Ureter (tissue), 1 donor: ENCODE measurements around the gene CLEC4F. TPM values are rescaled to one million over a fixed set of nuclear protein-coding genes. Genes with fewer than 3 reads are reported as not detected.

Experiments used
- DNase-seq: peaks from one replicate; pipeline ENCODE4 v3.0.0-alpha.2; 2020; ENCODE audit warnings: low spot score
- total RNA-seq: library from RNA; stranded (reverse); gene quantifications from one replicate; pipeline ENCODE4 v1.2.4, GENCODE V29; 2023
- donor health status: DM: yes; HTN: yes; CAD: no.

CLEC4F gene
- total RNA-seq, 1 donor from 2014 or later, result 1.2 TPM

DNA sequence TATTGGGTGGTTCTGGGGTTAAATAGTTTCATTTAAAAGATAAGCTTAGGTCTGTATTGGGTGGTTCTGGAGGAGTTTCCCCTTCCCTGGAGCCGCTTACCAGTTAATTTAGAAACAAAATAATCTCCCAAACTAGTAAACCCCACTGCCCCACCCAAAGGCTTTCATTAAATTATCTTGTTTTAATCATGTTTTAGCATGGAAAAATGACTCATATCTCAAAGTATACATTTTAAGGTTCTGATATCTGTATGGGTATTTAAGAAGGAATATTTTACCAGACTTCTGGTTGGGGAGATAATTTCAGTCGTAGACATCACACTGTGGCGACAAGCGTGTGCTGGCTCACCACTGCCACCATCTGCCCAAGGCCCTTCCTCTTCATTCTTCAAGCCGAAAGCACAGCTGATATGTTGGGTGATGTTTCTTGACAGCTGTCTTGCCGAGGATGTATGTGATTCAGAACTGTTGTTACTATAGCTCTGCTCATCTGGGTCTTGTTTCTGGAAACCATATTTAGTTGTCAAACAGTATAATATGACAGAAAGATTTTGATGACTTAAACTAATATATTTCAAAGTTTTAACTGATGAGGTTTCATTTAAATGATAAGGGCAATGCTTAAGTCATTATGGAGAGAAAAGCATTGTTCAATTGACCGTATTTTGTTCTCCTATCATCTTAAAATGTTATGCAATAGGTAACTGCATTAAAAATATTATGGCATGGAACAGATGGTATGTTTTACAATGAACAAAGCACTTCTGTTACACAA, 35.1 kb downstream of the CLEC4F start:
- no peak for DNase-seq

DNA sequence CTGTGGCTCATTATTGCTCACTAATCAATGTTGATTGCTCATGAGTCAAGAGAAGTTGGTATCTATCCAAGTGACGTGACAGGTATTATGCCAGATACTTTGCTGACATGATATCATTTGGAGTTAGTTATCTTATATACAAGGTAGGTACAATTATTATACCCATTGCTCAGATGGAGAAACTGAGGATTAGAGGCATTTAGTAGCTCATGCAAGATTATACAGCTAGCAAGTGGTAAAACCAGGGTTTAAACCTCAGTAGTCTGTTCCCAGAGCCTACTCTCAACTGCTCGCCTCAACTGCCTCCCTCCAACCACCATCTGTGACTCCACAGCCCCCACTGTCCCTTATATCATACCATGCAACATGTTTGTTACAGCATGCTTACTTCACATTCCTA, 36.1 kb downstream of the CLEC4F start:
- DNase-seq, result no peak

DNA sequence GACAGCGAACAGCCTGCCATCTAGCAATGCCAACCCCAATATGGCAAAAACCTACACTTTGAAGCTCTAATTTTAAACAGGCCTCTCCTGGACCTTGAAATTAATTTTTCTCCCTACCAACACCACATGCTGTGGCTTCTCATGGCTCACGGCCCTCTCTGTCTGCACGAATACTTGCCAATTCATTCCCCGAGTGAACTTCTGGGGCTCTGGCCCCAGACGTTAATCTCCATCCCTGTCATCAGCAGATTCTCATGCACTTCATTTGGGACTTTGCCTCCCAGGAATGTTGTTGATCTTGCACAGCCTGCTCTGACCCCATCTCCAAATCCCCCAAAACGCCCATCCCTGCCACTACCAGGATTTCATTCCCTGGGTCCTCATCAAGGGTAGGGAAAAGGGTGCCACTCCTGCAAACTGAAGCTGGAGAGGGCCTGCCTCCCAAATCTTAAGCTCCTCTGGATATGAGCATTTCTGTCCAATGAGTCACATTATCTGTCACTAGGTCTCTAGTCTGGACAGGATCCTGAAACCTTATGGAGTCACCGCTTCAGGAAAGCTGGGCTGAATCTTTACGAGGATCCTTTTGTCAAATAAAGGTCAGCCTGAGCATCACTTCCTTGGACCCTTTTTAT, 40.4 kb downstream of the CLEC4F start:
- DNase-seq, result no peak

DNA sequence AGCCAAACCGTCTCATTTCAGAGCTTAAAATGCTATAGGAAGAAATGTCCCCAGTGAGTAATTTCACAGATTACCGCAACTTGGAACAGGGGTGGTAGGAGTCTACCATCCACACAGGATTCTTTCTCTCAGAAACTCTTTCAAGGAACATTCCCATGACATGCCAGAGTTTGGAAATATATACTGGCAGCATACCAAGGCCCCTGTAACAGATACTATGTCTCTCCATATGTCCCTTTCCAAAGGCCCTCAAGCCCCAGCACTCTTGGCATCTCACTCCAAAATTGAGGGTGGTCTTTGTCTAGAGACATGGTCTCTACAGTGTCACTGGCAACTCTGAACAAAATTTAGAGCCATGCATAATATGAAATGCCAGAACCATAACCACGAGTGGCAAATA, 40.9 kb downstream of the CLEC4F start:
- no peak for DNase-seq

DNA sequence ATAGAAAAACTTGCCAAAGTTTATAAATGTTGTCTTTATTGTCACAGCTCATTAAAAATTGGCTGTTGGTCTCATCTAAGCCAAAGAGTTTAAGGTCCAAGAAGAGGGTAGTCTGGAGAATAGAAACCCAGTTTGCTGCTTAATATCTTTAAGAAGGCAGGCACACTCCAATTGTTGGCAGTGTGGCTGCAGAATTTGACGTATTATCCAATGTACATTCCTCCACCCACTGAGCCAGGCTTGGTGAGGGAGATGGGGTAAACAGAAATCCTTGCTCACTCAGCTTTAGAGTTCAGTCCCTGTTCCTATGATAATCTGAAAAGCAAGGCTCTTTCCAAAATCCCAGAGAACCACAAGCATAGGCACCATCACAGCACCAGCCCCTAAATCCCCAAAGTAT, 41.7 kb downstream of the CLEC4F start:
- no peak for DNase-seq

DNA sequence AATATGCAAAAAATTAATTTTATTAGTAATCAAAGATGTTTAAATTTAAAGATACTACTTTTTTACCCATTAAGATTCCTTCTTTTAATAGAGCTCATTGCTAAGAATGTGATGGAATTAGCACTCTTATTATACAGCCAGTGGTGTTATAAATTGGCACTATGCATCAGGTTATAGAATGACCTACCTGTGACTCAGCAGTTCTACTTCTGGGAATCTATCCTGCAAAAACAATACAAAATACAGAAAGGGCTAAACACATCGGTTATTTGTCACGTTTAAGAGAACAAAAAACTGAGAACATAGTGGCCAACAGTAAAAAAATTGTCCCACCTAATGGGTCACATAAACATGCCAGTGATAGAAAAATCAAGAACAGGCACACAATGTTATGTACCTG, 42.9 kb downstream of the CLEC4F start:
- no peak for DNase-seq

DNA sequence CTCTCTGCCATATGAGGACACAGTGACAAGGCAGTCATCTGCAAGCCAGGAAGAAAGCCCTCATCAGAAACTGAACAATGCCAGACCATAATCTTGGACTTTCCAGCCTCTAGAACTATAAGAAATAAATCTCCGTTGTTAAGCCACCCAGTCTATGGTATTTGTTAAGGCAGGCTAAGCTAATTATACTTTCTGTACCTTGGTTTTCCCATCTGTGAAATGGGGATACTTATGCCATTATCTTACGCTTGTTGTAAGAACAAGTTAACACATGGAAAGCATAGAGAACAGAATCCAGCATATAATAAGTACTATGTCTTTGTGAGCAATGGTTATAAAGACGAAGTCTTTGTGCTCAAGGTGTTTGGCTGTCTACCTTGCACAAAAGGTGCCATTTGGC, 44.1 kb downstream of the CLEC4F start:
- no peak for DNase-seq

DNA sequence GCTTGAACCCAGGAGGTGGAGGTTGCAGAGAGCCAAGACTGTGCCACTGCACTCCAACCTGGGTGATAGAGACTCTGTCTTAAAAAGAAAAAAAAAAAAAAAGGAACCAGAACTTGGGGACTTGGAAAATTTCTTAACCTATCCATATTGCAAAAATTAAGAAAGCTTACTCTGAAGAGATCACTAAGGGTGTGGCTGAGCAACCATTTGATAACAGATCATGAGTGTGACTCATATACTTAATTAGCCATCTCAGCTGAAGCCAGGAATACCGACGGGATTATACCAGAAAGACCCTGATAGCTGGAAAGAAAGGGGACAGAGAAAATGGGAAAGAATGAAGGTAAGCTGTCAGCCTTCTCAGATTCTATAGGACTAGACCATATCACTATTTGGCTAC, 45.3 kb downstream of the CLEC4F start:
- no peak for DNase-seq

DNA sequence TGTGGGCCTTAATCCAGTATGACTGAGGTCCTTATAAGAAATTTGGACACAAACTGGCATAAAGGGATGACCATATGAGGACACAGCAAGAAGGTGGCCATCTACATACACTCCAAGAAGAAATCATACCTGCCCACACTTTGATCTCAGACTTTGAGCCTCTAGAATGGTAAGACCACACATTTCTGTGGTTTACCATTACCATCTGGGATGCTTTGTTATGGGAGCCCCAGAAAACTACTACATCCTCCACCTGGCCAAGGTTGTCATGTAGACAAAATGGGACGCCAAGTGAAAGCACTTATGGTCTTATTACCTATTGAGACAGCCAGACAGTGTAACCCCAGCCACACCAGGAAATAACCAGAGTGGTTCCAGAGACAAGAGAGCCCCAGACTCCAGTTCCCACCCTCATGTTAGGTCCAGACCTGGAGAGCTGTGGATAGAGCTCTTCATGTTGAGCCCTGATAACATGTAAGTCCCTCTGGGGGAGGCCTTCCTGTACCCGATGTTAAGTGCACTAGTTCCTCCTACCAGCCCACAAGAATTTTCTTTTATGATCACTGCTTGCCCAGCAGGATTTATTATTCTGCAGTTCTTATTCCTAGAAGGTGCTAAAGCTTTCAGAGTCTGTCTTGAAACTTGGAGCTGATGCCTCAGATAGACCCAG, 47.8 kb downstream of the CLEC4F start:
- DNase-seq, result no peak

DNA sequence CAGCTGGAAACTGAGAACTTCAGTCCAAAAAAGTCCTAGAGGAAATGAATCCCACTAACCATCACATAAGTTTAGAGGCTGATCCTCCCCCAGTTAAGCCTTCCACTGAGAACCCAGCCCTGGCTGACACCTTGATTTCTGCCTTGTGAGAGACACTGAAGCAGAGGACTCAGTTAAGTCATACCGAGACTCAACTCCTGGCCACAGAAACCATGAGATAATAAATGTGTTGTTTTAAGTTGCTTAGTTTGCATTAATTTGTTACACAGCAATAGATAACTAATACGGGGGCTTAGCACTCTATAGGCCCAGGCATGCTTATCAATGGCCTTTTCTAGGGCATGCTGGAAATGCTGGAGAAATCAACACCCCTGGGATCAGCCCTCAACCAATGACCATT, 49.0 kb downstream of the CLEC4F start:
- no peak for DNase-seq

DNA sequence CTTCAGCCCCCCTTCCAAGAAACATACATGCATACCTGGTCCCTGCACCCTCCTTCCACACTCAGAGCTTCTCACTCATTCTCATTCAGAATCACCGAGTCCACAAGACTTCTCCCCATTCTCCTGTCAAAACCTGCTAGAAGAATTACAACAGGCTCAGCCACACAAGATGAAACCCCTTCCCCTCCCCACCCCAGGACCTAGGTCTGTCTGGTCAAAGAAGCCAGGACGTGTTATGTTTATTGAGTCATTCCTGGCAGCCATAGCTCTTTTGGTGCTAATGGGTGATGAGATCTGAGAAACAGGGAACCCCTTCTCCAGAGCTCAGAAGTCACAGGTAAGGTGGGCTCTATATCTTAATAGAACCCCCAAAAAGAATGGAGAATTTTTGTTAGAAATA, 50.9 kb downstream of the CLEC4F start:
- DNase-seq, result no peak

DNA sequence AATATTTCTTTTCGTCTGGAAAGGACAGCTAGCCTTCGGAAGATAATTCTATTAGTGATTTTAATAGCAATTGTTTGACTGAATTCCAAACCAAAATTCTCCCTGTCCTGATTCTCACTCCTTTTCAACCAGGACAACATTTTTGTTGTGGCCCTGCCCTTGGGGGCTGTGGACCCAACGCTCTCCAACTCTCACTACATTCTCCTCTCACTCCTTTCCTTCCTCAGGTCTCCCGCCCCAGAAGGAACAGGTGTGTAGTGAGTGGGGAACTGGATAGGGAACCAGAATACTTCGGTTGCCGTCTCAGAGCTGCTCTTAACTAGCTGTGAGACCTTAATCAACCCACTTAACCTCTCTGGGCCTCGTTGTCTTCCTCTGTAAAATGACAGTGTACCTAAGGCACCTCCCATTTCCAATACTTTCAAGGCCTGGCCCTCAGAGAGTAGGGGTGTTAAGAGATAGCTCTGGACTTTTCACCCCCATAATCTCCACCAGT, 51.8 kb downstream of the CLEC4F start:
- DNase-seq, result no peak

DNA sequence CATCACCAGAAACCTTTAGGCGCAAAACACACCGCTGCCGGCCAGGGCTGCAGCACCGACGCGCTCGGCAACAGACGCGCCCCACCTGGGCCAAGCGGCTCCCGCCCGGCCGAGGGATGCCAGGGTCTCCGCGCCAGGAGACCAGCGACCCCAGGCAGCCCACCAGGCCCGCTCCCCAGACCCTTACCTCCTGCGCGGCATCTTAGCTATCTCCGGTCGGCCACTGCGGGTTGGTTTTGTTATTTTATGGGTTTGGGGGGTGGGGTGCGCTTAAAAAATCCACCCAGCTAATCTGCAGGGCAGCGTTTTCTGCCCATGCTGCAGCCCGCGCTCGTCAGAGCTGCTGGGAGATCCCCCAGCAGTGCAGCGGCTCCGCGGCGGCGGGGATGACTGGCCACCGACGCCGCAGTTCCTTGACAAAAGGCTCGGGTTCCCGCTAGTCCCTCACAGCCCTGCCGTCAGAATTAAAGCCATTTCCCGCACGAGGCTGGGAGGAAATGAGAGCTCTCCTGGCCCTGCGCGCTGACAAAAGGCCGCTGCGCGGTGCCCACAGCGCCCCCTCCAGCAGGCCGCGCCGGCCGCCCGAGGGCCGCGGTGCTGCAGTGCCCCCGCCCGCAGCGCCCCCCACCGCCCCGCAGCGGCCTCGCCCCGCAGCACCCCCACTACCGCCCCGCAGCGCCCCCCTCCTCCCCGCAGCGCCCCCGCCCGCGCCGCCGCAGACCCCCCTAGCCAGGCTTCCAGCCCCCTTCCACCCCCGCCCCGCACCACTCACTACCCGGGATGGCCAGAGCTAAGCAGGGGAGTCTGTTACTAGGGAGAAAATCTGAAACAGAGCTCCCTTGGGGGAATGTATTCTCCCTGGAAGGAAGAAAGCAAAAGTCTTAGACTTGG, 52.5 kb downstream of the CLEC4F start, which contains the start of gene ADD2:
TSS of gene ADD2 (minus strand) at position 502 of the 891 bp plus-strand sequence. CDS start 61,792 bp downstream, outside the sequence.
- DNase-seq, result no peak

DNA sequence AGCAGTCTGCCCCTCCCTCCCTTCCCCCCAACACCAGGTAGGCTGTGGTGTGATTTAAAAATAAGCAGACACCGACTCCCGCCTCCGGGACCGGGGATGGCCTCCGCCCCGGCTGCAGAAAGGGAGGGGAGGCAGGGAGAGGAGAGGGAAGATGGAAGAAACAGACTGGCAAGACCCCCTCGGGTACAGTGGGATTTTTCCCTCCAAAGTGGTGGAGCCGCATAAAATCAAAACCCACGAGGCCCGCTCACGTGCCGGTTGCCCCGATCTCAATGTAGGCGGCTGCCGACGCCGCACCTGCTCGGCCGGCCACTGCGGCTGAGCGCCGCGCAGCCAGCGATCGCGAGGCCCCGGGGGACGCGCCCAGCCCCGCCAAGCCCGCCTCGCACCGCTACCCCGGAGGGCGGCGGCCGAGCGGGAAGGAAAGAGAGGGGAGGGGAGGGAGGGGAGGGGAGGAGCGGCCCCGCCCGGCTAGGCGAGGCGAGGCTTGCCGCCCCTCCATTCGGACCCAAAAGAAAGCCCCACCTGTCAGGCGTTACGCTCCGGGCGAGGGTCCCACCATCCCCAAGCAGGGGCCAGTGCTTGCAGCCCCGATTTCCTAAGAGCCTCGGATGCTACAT, 53.2 kb downstream of the CLEC4F start:
- no peak for DNase-seq

DNA sequence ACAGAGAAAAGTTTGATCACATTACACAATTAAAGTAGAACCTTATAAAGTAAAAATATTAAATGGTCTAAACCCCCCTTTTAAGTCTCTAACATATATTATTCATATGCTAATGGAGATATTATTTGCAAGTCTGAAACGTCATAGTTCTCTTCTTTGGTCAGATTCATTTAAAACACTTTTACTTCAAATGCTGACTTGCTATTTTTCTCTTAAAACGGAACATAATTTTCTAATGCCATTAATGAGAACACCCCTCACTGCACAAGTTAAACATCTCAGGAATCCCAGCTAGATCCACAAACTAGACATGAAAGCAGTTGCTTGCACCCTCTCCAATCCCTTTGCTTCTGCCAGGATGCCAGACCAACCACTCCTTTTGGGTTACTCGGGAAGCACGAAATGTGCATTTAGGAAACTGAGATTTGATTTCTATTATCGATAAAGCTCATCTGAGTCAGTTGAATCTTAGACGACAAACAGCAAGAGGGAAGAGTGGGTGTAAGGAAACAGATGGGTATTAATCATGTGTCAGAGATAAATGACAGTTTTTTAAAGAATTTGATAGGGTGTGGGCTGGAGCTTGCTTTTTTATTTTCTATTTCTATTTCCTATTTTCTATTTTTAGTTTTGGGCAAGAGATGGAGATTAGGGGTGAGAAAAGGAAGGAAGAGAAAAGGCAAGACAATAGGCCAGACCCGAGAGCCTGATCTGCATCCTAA, 53.9 kb downstream of the CLEC4F start:
- no peak for DNase-seq

DNA sequence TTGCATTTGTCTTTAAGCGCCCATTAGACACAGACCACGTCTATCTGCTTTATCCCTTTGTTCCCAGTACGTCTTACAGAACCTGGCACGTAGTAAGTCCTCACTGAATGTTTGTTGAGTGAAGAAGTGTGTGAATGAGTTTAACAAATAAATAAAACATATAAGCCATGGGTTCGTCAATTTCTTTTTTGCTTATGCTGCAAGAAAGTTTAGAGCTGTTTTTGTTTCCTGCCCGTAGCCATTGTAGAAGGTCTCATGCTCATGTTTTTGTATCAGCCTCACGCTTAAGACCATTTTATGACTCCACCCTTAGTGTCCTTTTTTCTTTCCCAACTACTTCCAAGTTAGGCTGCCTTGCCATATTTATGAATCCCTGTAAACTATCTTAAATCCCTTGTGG, 54.9 kb downstream of the CLEC4F start:
- no peak for DNase-seq

DNA sequence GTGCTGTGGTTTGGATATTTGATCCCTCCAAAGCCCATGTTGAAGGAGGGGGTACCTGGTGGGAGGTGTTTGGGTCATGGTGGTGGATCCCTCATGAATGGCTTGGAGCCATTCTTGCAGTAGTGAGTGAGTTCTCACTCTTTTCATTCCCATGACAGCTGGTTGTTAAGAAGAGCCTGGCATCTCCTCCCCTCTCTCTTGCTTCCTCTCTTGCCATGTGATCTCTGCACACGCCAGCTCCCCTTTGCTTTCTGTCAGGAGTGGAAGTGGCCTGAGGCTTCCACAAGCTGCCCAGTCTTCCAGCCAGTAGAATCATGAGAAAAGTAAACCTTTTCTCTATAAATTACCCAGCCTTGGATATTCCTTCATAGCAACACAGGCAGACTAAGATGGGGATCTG, 61.0 kb downstream of the CLEC4F start:
- no peak for DNase-seq
